HEK293 (cell line): ENCODE results near the gene ITPR3.

Experiments used
- CTCF ChIA-PET: fragments of 350-600 bp; formaldehyde crosslinking; extraction: SDS; loops from one replicate; lab custom pipeline; 2021; ENCODE audit warnings: antibody characterized with exemption; lab: Yijun Ruan, JAX
- POLR2A ChIA-PET: fragments of 300-600 bp; formaldehyde crosslinking; extraction: SDS; loops from one replicate; lab custom pipeline; 2020; ENCODE audit warnings: antibody characterized with exemption, inconsistent platforms; lab: Yijun Ruan, JAX
- H3K27ac ChIP-seq: fragments of 200-500 bp; sonication (Bioruptor generic); 2 replicates; pipeline ENCODE4 v1.5.1; 2014; ENCODE audit warnings: low read depth, low read length, control low read depth, inconsistent platforms; ENCODE audit errors: extremely low read depth
- H3K36me3 ChIP-seq, 2 experiments: fragments of 200-500 bp in 1 of 2; sonication (Bioruptor generic) in 1 of 2; 1 replicate in 1 of 2; 2 replicates in 1 of 2; pipeline ENCODE4 v1.5.1; 2014 to 2017; ENCODE audit warnings: inconsistent platforms in 2 of 2, low read length in 2 of 2; ENCODE audit not compliant: control insufficient read depth in 2 of 2, insufficient read depth in 1 of 2
- H3K4me1 ChIP-seq: fragments of 200-500 bp; sonication (Bioruptor generic); 2 replicates; pipeline ENCODE4 v1.5.1; 2014; ENCODE audit warnings: mild to moderate bottlenecking, low read length, inconsistent platforms; ENCODE audit not compliant: control insufficient read depth, insufficient read depth
- H3K4me3 ChIP-seq: 2 replicates; pipeline ENCODE4 v1.5.1; 2011; ENCODE audit warnings: low read depth, mild to moderate bottlenecking, control low read depth, low read length, moderate library complexity
- H3K9me3 ChIP-seq: fragments of 200-500 bp; sonication (Bioruptor generic); 2 replicates; pipeline ENCODE4 v1.5.1; 2014; ENCODE audit warnings: low read depth, low read length, inconsistent platforms; ENCODE audit not compliant: control insufficient read depth, insufficient read depth
- OSR2 ChIP-seq: fragments of 450-650 bp; formaldehyde crosslinking; IDR thresholded peaks from 2 replicates; pipeline ENCODE4 v1.5.1; 2016; ENCODE audit warnings: missing biosample characterization, missing genetic modification characterization
- WT1 ChIP-seq: fragments of 450-650 bp; formaldehyde crosslinking; IDR thresholded peaks from 2 replicates; pipeline ENCODE4 v1.5.1; 2016; ENCODE audit warnings: missing biosample characterization, missing genetic modification characterization
- ZBTB8A ChIP-seq: fragments of 450-650 bp; formaldehyde crosslinking; IDR thresholded peaks from 2 replicates; pipeline ENCODE4 v1.5.1; 2016; ENCODE audit warnings: missing biosample characterization, missing genetic modification characterization
- ZEB2 ChIP-seq: fragments of 450-650 bp; formaldehyde crosslinking; IDR thresholded peaks from 2 replicates; pipeline ENCODE4 v1.5.1; 2016; ENCODE audit warnings: missing biosample characterization, missing genetic modification characterization
- ZNF10 ChIP-seq: fragments of 450-650 bp; formaldehyde crosslinking; IDR thresholded peaks from 2 replicates; pipeline ENCODE4 v1.5.1; 2017; ENCODE audit warnings: missing biosample characterization, missing genetic modification characterization
- ZNF23 ChIP-seq: fragments of 450-650 bp; formaldehyde crosslinking; IDR thresholded peaks from 2 replicates; pipeline ENCODE4 v1.5.1; 2016; ENCODE audit warnings: missing biosample characterization, missing genetic modification characterization, borderline replicate concordance
- ZNF302 ChIP-seq: fragments of 450-650 bp; formaldehyde crosslinking; IDR thresholded peaks from 2 replicates; pipeline ENCODE4 v1.5.1; 2016; ENCODE audit warnings: missing biosample characterization, missing genetic modification characterization, low read depth
- ZNF416 ChIP-seq: fragments of 450-650 bp; formaldehyde crosslinking; IDR thresholded peaks from 2 replicates; pipeline ENCODE4 v1.5.1; 2016; ENCODE audit warnings: missing biosample characterization, missing genetic modification characterization
- ZNF473 ChIP-seq: fragments of 450-650 bp; formaldehyde crosslinking; IDR thresholded peaks from 2 replicates; pipeline ENCODE4 v1.5.1; 2017; ENCODE audit warnings: missing biosample characterization, missing genetic modification characterization
- ZNF514 ChIP-seq: fragments of 450-650 bp; formaldehyde crosslinking; IDR thresholded peaks from 2 replicates; pipeline ENCODE4 v1.5.1; 2016; ENCODE audit warnings: missing biosample characterization, missing genetic modification characterization
- ZNF629 ChIP-seq: fragments of 450-650 bp; formaldehyde crosslinking; IDR thresholded peaks from 2 replicates; pipeline ENCODE4 v1.5.1; 2017; ENCODE audit warnings: missing biosample characterization, missing genetic modification characterization
- ZNF658 ChIP-seq: fragments of 450-650 bp; formaldehyde crosslinking; IDR thresholded peaks from 2 replicates; pipeline ENCODE4; 2016; ENCODE audit warnings: missing biosample characterization, missing genetic modification characterization
- ZNF707 ChIP-seq: fragments of 450-650 bp; formaldehyde crosslinking; IDR thresholded peaks from 2 replicates; pipeline ENCODE4 v1.5.1; 2016; ENCODE audit warnings: missing biosample characterization, missing genetic modification characterization
- ZNF76 ChIP-seq: fragments of 450-650 bp; formaldehyde crosslinking; IDR thresholded peaks from 2 replicates; pipeline ENCODE4; 2016; ENCODE audit warnings: low read depth, missing biosample characterization, missing genetic modification characterization, borderline replicate concordance
- ZNF776 ChIP-seq: fragments of 450-650 bp; formaldehyde crosslinking; IDR thresholded peaks from 2 replicates; pipeline ENCODE4 v1.5.0; 2017; ENCODE audit warnings: missing biosample characterization, missing genetic modification characterization, borderline replicate concordance
- ZNF777 ChIP-seq: fragments of 450-650 bp; formaldehyde crosslinking; IDR thresholded peaks from 2 replicates; pipeline ENCODE4 v1.5.1; 2017; ENCODE audit warnings: missing biosample characterization, missing genetic modification characterization, borderline replicate concordance
- ZSCAN30 ChIP-seq: fragments of 450-650 bp; IDR thresholded peaks from 2 replicates; pipeline ENCODE4 v1.5.1; 2018; ENCODE audit warnings: missing biosample characterization, mild to moderate bottlenecking, missing genetic modification characterization, moderate library complexity
- ZXDB ChIP-seq: fragments of 450-650 bp; formaldehyde crosslinking; IDR thresholded peaks from 2 replicates; pipeline ENCODE4 v1.5.1; 2016; ENCODE audit warnings: missing biosample characterization, missing genetic modification characterization
- TF ChIP-seq, protein P1 (sequence below): fragments of 450-650 bp; formaldehyde crosslinking; IDR thresholded peaks from 2 replicates; pipeline ENCODE4 v1.5.1; 2016; ENCODE audit warnings: missing biosample characterization, missing genetic modification characterization
- TF ChIP-seq, protein P2 (sequence below): sonication (generic); formaldehyde crosslinking; IDR thresholded peaks from 2 replicates; pipeline ENCODE4 v1.8.1; 2022; ENCODE audit warnings: mild to moderate bottlenecking, moderate library complexity, missing genetic modification reagents
- TF ChIP-seq, protein P3 (sequence below): fragments of 450-650 bp; formaldehyde crosslinking; IDR thresholded peaks from 2 replicates; pipeline ENCODE4 v1.5.1; 2017; ENCODE audit warnings: missing biosample characterization, mild to moderate bottlenecking, missing genetic modification characterization, moderate library complexity
- TF ChIP-seq, protein P4 (sequence below): fragments of 450-650 bp; formaldehyde crosslinking; IDR thresholded peaks from 2 replicates; pipeline ENCODE4 v1.5.1; 2016; ENCODE audit warnings: missing biosample characterization, missing genetic modification characterization
- TF ChIP-seq, protein P5 (sequence below): fragments of 450-650 bp; formaldehyde crosslinking; conservative IDR thresholded peaks from 2 replicates; pipeline ENCODE4 v1.5.1; 2016; ENCODE audit warnings: low read depth, missing biosample characterization, missing genetic modification characterization
- TF ChIP-seq, protein P6 (sequence below): fragments of 450-650 bp; formaldehyde crosslinking; IDR thresholded peaks from 2 replicates; pipeline ENCODE4 v1.5.1; 2016; ENCODE audit warnings: missing biosample characterization, missing genetic modification characterization

Gene ITPR3

DNA sequence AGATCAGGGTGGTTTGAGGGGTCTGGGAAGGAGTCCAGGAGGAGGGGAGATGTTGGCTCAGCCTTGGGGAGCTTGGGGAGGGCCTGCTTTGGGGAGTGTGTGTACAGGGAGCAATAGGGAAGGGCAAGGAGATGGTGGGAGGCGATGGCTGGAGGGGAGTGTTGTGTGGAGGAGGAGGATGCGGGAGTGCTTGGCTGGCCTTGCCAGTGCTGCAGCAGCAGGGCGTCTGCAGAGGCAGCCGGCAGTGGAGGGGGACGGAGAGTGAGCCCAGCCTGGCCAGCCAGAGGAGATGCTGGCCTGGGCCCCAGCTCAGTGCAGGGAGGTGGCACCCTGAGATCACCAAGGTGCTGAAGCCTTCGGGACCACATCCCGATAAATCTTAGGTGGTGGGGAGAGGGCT lies 121.7 kb downstream of the ITPR3 start (continued):
- TF ChIP-seq ZNF629 (tag by site-specific recombination): no peak
- no peak for TF ChIP-seq ZNF776 (tag by site-specific recombination)
- TF ChIP-seq, protein P1, sequence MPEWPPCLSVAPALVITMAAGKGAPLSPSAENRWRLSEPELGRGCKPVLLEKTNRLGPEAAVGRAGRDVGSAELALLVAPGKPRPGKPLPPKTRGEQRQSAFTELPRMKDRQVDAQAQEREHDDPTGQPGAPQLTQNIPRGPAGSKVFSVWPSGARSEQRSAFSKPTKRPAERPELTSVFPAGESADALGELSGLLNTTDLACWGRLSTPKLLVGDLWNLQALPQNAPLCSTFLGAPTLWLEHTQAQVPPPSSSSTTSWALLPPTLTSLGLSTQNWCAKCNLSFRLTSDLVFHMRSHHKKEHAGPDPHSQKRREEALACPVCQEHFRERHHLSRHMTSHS (tag by site-specific recombination): no peak
- no peak for TF ChIP-seq ZXDB (tag by site-specific recombination)
- TF ChIP-seq ZEB2 (tag by site-specific recombination): no peak
- TF ChIP-seq ZNF707 (tag by site-specific recombination): no peak
- TF ChIP-seq OSR2 (tag by site-specific recombination): no peak
- no peak for TF ChIP-seq ZNF777 (tag by site-specific recombination)
- peak; percentile 83 for TF ChIP-seq WT1 (tag by site-specific recombination)
- TF ChIP-seq ZNF473 (tag by site-specific recombination): no peak
- TF ChIP-seq, protein P2, sequence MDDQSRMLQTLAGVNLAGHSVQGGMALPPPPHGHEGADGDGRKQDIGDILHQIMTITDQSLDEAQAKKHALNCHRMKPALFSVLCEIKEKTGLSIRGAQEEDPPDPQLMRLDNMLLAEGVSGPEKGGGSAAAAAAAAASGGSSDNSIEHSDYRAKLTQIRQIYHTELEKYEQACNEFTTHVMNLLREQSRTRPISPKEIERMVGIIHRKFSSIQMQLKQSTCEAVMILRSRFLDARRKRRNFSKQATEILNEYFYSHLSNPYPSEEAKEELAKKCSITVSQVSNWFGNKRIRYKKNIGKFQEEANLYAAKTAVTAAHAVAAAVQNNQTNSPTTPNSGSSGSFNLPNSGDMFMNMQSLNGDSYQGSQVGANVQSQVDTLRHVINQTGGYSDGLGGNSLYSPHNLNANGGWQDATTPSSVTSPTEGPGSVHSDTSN (CRISPR knock-in tag): no peak
- TF ChIP-seq ZBTB8A: no peak
- no peak for TF ChIP-seq ZNF514 (tag by site-specific recombination)
- TF ChIP-seq, all 188 proteins: peak for 6

DNA sequence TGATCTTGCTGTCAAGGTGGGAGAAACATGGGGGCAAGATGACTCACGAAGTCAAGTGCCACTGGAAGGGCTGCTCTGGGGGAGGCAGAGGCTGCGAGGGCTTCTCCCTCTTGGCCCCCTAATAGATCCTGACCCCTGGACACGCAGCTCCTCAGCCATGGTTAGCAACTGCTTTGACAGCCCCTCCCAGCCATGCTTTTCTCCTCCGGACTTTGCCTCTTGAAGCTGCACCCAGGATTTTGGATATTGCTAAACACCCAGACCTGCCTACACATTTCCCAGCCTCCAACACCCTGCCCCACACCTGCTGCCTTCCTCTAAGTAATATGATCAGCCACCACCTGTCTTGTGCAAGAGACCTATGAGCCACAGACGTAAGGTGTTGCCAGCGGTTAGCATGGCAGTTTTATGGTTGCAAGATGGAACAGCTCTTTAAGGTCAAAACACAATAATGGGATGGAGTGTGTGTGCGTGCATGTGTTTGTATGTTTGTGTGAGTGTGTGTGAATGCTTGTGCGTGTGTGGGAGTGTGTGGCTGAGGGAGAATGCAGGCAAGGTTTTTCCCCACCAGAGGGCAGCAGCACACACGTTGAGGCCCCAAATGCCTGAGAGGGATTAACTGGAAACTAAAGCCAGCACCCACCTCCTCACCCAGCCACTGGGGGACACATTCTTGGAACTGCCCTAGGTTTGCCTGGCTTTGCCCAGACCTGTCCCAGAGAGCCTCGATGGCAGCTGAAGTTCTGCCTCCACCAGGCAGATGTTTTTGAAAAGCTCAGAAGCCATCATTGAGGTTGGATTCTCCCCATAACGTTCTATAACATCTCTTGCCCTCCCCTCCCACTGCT lies 123.1 kb downstream of the ITPR3 start:
- Histone ChIP-seq H3K27ac (peak overlapping the region; percentile 67; the same call in 1 of the 2 replicates), H3K4me3 (no peak overlapping the region), H3K36me3 (no peaks in the 10 kb centered on the region), H3K4me1 (peaks cover 21% of the 10 kb centered on the region), H3K9me3 (no peaks in the 10 kb centered on the region)
- ChIA-PET POLR2A (interaction anchor here (0.6 to 0.7 kb wide), 3 partner anchors 32 to 390 kb away, joined by 3 to 4 read pairs (median 3); no protein-coding TSS in a partner anchor), CTCF (interaction anchor here (0.5 to 6.7 kb wide), 59 partner anchors 8 to 436 kb away, joined by 3 to 193 read pairs (median 4); partner anchors contain the start of gene UQCC2)
- TF ChIP-seq, protein P3, sequence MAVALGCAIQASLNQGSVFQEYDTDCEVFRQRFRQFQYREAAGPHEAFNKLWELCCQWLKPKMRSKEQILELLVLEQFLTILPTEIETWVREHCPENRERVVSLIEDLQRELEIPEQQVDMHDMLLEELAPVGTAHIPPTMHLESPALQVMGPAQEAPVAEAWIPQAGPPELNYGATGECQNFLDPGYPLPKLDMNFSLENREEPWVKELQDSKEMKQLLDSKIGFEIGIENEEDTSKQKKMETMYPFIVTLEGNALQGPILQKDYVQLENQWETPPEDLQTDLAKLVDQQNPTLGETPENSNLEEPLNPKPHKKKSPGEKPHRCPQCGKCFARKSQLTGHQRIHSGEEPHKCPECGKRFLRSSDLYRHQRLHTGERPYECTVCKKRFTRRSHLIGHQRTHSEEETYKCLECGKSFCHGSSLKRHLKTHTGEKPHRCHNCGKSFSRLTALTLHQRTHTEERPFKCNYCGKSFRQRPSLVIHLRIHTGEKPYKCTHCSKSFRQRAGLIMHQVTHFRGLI (tag by site-specific recombination): no peak
- TF ChIP-seq ZNF658 (tag by site-specific recombination) (no peak), ZNF10 (tag by site-specific recombination) (peak; percentile 24; the same call in 1 of the 2 replicates), ZSCAN30 (tag by site-specific recombination) (peak; percentile 63; the same call in 1 of the 2 replicates), ZNF302 (tag by site-specific recombination) (no peak), ZNF777 (tag by site-specific recombination) (peak; percentile 55), ZNF23 (no peak), ZNF76 (tag by site-specific recombination) (no peak), ZNF416 (no peak)
- TF ChIP-seq, protein P4, sequence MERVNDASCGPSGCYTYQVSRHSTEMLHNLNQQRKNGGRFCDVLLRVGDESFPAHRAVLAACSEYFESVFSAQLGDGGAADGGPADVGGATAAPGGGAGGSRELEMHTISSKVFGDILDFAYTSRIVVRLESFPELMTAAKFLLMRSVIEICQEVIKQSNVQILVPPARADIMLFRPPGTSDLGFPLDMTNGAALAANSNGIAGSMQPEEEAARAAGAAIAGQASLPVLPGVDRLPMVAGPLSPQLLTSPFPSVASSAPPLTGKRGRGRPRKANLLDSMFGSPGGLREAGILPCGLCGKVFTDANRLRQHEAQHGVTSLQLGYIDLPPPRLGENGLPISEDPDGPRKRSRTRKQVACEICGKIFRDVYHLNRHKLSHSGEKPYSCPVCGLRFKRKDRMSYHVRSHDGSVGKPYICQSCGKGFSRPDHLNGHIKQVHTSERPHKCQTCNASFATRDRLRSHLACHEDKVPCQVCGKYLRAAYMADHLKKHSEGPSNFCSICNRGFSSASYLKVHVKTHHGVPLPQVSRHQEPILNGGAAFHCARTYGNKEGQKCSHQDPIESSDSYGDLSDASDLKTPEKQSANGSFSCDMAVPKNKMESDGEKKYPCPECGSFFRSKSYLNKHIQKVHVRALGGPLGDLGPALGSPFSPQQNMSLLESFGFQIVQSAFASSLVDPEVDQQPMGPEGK (tag by site-specific recombination): peak; percentile 72
- TF ChIP-seq, protein P5, sequence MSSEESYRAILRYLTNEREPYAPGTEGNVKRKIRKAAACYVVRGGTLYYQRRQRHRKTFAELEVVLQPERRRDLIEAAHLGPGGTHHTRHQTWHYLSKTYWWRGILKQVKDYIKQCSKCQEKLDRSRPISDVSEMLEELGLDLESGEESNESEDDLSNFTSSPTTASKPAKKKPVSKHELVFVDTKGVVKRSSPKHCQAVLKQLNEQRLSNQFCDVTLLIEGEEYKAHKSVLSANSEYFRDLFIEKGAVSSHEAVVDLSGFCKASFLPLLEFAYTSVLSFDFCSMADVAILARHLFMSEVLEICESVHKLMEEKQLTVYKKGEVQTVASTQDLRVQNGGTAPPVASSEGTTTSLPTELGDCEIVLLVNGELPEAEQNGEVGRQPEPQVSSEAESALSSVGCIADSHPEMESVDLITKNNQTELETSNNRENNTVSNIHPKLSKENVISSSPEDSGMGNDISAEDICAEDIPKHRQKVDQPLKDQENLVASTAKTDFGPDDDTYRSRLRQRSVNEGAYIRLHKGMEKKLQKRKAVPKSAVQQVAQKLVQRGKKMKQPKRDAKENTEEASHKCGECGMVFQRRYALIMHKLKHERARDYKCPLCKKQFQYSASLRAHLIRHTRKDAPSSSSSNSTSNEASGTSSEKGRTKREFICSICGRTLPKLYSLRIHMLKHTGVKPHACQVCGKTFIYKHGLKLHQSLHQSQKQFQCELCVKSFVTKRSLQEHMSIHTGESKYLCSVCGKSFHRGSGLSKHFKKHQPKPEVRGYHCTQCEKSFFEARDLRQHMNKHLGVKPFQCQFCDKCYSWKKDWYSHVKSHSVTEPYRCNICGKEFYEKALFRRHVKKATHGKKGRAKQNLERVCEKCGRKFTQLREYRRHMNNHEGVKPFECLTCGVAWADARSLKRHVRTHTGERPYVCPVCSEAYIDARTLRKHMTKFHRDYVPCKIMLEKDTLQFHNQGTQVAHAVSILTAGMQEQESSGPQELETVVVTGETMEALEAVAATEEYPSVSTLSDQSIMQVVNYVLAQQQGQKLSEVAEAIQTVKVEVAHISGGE (tag by site-specific recombination): no peak
- TF ChIP-seq, protein P6, sequence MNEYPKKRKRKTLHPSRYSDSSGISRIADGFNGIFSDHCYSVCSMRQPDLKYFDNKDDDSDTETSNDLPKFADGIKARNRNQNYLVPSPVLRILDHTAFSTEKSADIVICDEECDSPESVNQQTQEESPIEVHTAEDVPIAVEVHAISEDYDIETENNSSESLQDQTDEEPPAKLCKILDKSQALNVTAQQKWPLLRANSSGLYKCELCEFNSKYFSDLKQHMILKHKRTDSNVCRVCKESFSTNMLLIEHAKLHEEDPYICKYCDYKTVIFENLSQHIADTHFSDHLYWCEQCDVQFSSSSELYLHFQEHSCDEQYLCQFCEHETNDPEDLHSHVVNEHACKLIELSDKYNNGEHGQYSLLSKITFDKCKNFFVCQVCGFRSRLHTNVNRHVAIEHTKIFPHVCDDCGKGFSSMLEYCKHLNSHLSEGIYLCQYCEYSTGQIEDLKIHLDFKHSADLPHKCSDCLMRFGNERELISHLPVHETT (tag by site-specific recombination): peak; percentile 71
